ENCODE measurements around the gene ARFGEF2.

ARFGEF2 gene

DNA sequence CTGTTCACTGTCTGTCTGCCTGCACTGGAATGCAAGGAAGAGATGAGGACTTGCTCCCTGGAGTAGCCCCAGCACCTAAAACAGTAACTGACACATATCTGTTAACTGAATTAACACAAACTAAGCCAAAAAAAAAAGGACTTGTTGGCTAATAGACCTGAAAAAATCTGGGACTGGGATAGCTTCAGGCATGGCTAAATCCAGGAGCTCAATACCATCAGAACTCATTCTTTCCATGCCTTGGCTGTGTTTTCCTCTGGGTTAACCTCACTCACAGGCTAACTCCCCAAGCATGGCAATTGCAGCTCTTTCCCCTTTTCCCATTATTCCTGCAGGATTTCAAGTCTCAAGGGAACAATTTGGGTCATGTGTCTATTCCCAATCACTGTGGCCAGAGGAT is 21.6 kb upstream of the ARFGEF2 start:
- no peak for DNase-seq (ENCODE audit: low read depth)

DNA sequence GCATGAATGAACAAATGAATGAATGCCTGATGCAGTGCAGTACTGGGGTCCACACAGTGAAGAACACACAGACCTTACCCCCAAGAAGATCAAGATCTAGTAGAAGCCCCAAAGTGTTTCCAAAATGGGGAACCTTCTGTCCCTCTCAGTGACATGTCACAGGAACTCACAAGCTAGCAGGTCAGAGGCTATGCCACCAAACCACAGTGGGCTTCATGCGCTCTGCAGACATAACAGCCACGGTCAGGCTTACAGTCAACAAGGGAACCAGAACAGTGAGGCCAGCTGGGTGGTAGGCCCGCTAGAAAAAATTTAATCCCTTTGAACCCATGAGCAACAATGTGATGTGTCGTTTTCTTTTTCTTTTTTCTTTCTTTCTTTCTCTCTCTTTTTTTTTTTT is 20.2 kb upstream of the ARFGEF2 start:
- DNase-seq (ENCODE audit: low read depth): no peak

DNA sequence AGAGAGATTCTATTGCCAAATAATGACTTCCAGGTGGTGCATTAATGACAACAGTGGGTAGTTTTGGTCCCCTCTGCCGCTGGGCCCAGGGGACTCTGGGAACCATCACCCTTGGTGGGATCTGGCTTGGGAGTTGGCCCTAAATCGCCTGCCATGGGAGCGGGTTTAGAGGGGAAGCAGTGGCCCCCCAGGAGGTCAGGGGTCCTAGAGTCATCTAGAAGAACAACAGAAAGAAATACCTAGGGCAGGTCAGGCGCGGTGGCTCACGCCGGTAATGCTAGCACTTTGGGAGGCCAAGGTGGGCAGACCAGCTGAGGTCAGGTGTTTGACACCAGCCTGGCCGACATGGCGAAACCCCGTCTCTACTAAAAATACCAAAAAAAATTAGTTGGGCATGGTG is 17.8 kb upstream of the ARFGEF2 start:
- DNase-seq (ENCODE audit: low read depth): no peak

DNA sequence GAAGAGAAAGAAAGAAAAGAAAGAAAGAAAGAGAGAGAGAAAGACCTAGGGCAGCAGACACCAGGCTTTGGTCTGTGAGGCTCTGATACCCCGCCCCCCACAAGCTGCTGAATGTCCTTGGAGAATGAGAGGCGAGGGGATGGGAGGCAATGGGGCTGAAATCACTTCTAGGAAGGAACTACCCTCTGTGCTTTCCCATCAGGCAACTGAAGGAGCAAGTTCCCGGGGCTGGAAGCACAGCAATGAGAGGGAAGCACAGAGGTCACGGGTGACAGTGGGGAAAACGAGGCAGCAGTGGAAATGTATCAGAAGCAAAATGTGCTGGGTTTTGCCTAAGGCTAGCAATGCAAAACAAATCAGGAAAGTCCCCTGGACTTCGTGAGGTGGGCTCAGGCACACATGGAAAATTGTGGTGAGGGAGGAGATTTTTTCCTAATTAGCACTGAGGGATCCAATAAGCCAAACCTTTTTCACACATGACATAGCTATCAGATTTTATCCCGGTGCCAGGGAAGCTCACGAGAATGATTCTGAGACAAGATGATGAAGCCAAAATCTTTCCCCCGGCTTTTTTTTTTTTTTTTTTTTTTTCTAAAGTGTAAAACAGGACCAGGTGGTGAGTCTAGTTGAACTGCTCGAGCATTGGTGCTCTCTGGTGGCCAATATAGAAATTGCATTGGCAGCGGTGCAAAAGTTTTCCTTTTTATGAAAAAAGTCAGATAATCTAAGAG is 16.8 kb upstream of the ARFGEF2 start:
- peak; percentile 69 for DNase-seq (ENCODE audit: low read depth)

DNA sequence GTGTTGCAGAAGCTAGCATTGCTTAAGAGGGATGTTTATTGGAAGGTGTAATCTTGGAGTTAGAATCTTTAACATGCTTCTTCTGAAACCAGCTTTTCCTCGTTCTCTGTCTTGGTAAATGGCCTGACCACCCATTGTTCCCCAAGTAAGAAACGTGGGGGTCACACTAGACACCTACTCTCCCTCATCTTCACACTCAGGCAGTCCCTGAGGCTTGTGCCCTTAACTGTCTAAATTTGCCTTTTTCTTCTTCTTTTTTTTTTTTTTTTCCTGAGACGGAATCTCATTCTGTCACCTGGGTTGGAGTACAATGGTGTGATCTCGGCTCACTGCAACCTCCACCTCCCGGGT is 16.2 kb upstream of the ARFGEF2 start:
- no peak for DNase-seq (ENCODE audit: low read depth)

DNA sequence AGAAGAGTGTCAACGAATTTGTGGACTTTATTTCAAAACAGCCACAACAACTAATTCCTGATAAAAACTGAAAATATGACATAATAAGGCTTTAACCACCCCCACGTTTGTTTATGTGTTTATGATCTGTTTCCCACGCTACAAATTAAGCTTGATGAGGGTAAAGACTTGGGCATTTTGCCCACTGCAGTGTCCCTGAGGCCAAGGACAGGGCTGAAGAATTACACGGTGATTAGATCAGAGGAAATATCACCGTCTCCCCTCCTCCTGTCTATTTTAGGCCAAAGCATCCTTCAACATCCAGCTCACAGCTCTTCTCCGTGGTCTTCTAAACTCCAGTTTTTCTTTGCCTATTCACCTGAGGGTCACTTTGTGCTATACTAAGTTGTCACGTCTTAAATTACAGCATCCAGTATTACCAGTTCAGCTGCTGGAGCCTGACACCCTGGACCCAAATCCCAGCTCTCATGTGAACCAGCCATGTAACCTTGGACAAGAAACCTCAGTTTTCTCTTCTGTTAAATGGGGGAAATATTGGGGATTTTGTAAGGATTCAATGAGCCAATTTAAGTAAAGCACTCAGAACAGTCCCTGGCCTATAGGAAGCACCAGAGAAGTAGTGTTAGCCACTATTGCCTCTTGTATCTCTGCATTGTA is 15.2 kb upstream of the ARFGEF2 start:
- DNase-seq (ENCODE audit: low read depth): no peak

DNA sequence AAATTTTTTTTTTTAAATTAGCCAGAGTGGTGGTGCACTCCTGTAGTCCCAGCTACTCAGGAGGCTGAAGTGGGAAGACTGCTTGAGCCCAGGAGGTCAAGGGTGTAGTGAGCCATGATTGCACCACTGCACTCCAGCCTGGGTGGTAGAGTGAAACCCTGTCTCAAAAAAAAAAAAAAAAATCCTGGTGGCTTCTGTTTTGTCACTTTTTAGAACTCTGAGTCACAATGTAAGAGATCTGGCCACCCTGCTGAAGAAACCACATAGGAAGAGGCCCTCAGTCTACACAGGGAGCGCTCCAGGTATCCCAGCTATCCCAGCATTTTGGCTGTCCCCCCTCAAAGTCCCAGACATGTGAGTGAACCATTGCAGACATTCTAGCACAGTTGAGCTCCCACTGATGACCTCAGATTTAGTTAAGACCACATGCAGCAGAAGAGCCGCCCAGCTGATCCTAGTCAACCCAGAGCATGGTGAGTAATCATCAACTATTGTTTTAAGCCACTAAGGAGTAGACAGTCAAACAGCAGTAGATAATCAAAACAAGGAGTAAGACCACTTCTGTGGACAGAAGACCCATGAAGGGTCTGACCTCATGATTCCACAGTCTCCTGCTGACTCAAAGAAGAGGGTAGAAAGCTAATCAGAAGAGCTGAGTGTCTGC is 12.7 kb upstream of the ARFGEF2 start:
- DNase-seq (ENCODE audit: low read depth): no peak

DNA sequence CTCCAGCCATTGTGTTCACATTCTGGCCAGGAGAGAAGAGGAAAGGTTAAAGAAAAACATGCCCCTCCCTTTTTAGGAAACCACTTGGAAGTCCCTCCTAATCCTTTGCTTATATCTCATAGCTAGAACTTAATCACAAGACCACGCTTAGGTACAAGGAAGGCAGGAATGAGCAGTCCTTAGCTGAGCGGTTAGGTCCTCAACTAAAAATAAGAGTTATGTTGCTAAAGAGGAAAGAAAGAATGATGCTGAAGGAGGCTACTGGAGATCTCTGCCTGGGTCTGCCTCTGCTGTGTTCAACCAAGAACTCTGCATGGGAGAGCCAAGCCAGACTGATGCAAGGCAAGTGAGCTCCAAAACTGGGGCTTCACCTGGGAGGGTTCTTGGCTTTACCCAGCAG is 11.6 kb upstream of the ARFGEF2 start:
- DNase-seq (ENCODE audit: low read depth): no peak

DNA sequence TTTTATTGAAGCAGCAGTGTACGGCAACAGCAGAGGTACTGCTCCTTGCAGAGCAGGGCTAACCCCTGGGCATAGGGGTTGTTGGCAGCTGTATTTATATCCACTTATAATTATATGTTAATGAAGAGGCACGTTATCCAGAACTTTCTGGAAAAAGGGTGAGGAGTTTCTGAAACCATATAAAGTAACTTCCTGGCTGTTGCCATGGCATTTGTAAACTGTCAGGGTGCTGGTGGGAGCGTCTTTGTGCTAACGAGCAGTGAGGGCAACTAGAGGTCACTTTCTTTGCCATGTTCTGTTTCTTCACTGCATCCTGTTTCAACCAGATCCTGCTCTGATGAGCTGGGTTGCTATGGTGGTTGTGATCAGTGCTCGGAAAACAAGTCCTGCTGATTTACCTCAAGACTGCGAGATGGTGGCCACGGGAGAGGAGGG is 11.1 kb upstream of the ARFGEF2 start:
- peak; percentile 25 for DNase-seq (ENCODE audit: low read depth)

DNA sequence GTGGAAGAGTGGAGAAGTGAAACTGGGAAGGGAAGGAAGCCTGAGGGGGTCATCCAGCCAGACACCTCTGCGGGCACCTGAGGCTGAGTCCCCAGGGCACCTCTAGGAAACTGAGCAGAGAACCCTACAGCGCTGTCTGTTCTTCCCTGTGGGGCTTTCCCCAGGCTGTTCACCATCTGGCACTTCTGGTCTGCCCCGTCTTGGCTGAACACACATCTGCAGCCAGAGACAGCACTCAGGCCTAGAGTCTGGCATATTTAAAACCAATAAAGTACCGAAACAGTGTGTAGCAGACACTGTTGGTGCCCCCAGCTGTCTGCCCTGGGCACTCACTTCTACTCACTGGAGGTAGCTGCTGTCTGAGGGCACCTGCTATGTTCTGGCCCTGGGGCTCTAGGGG is 9.4 kb upstream of the ARFGEF2 start:
- no peak for DNase-seq (ENCODE audit: low read depth)

DNA sequence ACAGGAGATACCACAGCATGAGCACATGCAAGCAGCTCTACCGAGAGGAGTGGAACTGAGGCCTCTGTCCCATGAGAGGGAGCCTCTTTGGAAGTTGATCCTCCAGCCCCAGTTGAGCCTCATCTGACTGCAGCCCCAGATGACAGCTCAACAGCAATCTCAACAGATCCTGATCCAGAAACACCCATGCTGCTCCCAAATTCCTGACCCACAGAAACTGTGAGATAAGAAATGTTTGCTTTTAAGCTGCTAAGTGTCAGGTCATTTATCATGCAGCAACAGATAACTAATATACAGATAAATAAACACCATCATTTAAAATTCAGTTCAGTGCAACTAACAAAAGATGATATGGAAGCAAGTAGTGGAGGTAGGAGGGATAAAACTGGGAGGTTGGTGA is 4.8 kb upstream of the ARFGEF2 start:
- DNase-seq (ENCODE audit: low read depth): no peak

DNA sequence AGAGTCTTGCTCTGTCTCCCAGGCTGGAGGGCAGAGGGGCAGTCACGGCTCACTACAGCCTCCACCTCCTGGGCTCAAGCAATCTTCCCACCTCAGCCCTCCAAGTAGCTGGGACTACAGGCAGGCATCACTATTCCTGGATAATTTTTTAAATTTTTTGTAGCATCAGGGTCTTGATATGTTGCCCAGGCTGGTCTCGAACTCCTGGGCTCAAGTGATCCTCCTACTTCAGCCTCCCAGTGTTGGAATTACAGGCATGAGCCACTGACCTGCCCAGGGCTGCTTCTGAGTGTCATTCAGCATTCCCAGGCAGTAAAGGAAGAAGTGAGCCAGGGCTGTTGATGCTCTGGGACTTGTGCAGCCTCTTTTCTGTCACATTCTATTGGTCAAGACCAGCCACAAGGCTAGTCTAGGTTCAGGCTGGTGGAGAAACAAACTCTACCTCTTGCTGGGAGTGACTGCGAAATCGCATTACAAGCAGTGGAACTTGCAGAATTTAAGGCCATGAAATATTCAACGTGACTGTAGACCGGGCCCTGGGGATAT is 2.1 kb upstream of the ARFGEF2 start:
- no peak for DNase-seq (ENCODE audit: low read depth)

DNA sequence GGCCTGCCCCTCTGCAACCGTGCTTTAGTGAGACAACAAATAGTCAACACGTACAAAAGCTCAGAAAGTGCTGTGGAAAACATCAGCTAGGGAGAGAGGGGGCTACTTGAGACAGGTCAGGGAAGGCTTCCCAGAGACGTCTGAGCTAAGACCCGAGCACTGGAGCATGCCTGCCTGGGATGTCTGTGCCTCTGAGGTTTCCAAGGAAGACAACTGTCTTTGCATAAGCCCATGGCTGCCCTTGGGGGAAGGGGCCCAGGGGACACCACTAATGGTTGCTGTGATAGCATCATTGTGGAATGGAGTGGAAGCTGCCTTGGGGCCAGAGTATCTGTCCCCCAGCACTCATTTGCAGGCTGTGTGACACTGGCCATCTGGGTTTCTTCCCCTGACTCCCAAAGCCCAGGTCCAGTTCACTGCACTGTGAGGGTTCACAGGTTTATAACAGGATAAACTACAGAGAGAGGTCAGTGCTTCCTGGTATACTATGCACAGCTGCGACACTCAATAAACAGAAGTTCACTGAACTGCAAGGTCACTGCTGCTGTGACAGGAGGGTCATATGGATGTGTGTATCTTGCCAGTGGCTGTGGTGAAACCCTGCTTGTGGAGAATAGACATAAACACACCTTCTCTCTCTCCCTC is 1.5 kb upstream of the ARFGEF2 start:
- DNase-seq (ENCODE audit: low read depth): no peak

DNA sequence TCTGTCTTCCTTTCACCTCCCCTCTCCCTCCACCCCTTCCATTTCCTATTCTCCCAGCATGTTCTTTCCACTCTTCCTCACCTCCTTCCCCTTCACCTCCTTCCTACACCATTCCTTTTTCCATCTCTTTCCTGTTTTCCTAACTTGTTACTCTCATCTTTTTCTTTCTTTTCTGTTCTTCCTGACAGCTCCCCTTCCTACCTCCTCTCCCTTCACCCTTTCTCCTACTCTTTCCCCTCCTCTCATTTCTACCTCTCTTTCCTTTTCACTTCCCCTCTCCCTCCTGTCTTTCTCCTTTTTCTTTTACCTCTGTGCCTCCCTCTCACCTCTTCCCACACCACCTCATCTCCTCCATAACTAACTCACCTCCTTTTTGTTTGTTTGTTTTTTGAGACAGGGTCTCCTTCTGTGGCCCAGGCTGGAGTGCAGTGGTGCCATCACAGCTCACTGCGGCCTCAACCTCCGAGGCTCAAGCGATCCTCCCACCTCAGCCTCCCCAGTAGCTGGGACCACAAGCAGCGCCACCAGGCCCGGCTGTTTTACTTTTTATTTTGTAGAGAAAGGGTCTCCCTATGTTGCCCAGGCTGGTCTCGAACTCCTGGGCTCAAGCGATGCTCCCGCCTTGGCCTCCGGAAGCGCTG is 864 bp upstream of the ARFGEF2 start:
- no peak for DNase-seq (ENCODE audit: low read depth)

DNA sequence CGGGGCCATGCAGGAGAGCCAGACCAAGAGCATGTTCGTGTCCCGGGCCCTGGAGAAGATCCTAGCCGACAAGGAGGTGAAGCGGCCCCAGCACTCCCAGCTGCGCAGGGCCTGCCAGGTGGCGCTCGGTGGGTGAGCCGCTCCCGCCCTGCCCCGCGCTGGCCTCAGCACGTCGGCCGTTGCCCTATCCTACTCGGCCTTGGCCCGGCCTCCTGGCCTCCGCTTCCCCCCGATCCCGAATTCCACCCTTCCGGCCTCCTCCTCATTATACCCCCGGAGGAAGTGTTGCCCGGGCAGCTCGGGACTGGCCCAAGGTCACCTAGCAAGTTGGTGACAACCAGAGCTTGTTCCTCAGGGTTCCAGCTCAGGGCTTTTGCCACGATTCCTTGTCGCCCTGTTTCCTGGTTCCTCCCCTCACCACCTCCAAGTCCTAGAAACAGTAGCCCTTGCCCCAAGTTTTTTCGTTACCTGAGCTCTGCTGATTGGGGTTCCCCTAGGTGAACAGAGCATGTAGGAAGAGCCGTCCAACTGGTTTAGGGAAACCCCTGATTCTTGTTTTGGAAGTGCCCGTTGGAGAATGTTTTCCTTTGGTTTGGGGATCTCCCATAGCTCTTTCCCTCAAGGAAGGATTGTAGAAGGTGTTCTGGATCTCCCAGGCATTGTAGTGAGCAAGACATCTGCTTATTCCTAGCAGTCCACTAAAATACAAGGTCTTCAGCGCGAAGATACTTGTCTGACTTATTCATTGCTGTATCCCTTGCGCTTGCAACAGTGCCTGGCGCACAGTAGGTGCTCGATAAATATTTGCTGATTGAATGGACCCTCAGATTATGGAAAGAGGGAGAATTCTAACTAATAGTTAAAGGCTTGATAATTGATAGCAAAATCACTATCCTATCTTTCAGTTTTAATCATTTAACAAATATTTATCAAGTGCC is 641 bp downstream of the ARFGEF2 start:
- peak; percentile 38 for DNase-seq (ENCODE audit: low read depth)

DNA sequence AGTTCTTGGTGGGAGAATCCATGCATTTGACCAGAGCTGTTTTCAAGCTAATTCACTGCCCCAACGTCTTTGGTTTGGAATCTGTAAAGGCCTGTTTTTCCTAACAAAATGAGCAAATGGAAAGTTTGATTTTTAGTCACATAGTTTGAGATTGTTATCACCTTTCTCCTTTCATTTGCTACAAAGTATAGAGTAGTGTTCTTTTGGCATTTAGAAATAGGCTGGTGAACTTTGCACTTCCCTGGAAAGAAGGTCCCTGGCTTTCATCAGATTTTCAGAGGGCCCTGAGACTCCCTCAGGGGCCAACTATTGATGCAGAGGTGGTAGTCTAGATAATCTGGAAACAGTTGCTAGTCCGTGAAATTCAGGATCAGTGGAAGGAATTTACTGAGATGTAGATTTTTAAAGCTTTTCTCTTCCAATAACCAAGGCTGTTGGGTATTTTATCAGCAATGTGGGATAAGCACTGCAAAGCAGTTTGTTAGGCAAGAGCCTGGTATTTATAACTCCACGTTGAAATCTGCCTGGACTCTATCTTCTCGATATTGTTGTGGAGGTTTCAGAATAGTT is 1.7 kb downstream of the ARFGEF2 start:
- DNase-seq (ENCODE audit: low read depth): no peak

DNA sequence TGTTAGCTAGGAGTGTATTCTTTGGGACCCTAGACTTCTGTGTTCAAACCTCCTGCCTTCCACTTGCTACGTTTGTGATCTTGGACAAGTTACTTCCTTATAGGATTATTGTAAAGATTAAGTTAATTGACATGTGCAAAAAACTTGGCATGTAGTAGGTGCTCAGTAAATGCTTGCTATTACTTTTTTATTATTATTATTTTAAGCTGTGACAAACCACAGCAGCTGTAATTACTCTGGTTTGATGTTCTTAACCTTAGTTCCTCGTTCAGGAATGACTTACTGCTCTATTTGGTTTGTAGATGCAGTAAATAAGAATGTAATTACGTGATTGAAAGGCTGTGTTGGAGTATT is 3.2 kb downstream of the ARFGEF2 start:
- DNase-seq (ENCODE audit: low read depth): no peak

DNA sequence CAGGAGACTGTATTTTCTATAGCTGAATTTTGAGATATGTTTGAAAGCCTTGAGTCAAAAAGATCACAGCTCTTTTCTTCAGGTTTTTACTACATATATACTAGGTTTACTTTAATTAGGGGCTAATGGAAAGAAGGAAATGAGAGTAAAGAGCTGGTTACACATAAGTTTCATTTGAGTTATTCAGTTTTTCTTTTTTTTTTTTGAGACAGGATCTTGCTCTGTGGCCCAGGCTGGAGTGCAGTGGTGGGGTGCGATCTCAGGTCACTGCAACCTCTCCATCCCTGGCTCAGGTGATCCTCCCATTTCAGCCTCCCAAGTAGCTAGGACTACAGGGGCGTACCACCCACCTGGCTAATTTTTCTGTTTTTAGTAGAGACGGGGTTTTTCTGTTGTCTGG is 4.8 kb downstream of the ARFGEF2 start:
- no peak for DNase-seq (ENCODE audit: low read depth)

DNA sequence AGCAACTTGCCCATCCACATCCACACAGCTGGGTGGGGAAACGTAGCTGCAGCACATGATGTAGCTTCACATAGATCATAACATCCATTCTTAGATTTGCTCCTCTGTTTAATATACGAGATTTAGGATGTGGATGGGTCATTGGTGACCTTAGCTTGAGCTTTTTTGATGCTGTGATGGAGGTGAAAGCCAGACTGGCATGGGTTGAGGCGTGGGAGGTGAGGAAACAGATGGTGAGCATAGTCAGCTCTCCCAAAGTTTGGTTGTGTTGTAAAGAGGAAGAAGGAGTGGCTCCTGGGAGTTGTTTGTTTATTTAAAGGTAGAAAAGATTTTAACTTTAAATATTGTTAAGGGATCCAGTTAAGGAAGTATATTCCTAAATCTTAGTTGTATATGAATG is 5.3 kb downstream of the ARFGEF2 start:
- DNase-seq (ENCODE audit: low read depth): no peak

DNA sequence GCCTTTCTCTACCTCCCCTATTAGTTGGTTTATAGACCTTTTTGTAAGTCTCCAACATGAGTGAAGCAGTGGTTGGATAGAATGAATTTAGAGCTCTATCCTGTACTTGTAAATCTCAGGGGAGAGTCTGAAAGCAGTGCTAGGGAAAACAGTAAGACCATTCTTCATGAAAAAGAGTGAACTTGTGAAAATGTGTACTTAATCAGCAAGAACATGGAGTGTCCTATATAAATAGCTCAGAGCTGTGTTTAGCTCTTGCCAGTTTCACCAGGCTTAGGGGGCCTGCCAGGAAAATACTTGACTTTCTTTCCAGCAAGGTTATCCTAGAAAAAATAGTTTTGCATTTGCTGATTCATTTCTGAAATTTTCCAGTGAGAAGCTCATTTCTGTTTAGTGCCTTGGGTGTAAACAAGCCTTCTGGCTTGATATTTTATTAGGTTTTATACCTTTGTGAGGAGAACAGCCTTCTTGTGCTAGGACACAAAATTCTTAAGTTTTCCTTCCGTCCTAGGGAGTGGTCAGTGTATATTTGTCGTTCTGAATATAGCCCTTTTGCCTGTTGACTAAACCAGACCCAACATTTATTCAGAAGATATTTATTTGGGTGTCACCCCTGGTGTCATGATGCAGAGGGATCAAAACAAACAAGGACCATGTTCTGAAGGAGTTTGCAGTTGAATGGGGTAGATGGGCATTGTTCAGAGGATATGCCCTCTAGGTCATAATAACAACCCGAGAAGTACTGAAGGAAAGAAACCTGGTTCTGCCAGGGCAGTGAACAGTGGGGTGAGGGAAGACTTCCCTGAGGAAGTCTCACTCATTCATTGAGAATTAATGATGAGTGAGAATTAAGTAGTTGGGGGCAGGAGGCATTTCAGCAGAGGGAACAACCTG is 7.6 kb downstream of the ARFGEF2 start:
- peak; percentile 80 for DNase-seq (ENCODE audit: low read depth)

Measured in fibroblast of gingiva (primary cell).